PC-9 (cell line): Measurements from ENCODE around the gene SEZ6L.

ENCODE experiments used
- CTCF ChIP-seq: fragments of 200-600 bp; sonication (generic); conservative IDR thresholded peaks from 2 replicates; pipeline ENCODE4 v1.6.1; 2017; ENCODE audit warnings: mixed run types, antibody characterized with exemption, mild to moderate bottlenecking, moderate library complexity
- EZH2 ChIP-seq: fragments of 200-600 bp; sonication (generic); IDR thresholded peaks from 2 replicates; pipeline ENCODE4 v1.8.0; 2017; ENCODE audit warnings: antibody characterized with exemption, low read depth

GRCh38 chr22:26431261-26431995 lies 262.2 kb downstream of the SEZ6L start:
- TF ChIP-seq CTCF (no peak), EZH2 (no peak)
